Retinal pigment epithelial cell (primary cell): Measurements from ENCODE around the gene UTF1.

ENCODE experiments used
- DNase-seq: peaks from one replicate; pipeline ENCODE4 v3.0.0-alpha.2; 2010; ENCODE audit warnings: low read depth
- H3K4me3 ChIP-seq: 2 replicates; pipeline ENCODE4 v1.5.1; 2011; ENCODE audit warnings: mild to moderate bottlenecking, low read length, control low read depth, moderate library complexity
- TF ChIP-seq, protein P1 (sequence below): conservative IDR thresholded peaks from 2 replicates; pipeline ENCODE4 v1.5.1; 2011; ENCODE audit warnings: low read depth, low read length, control low read depth, inconsistent platforms

Gene UTF1

DNA sequence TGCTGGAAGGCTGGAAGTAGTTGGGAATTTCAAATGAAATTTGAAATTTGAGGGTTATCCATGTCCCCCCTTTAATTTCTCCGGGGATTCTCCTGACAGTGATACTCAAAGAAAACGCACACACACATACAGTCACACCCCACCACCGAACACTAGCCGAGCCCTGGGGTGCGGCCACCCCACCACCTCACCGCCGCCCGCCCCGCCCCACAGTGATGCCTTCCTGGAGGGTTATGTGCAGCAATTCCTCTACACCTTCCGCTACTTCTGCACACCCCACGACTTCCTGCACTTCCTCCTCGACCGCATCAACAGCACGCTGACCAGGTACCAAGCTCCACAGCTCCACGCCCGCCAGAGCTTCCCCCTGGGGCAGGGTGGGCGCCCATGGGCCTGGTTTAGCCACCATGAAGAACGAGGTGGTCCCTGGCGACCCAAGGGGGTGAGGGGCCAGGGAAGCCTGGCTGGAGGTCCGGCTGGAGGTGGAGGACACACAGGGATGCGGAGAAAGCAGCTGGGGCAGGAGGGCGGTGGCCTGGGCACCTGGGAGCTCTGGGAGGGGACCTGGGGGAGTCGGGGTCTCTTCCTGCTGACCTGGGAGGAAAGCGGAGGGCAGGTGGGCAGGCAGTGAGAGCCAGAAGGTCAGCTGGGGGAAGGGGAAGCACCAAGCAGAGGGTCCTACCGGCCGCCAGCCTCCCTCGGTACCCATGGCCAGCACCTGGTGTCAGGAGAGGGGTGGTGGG, 19.4 kb upstream of the UTF1 start:
- TF ChIP-seq, protein P1, sequence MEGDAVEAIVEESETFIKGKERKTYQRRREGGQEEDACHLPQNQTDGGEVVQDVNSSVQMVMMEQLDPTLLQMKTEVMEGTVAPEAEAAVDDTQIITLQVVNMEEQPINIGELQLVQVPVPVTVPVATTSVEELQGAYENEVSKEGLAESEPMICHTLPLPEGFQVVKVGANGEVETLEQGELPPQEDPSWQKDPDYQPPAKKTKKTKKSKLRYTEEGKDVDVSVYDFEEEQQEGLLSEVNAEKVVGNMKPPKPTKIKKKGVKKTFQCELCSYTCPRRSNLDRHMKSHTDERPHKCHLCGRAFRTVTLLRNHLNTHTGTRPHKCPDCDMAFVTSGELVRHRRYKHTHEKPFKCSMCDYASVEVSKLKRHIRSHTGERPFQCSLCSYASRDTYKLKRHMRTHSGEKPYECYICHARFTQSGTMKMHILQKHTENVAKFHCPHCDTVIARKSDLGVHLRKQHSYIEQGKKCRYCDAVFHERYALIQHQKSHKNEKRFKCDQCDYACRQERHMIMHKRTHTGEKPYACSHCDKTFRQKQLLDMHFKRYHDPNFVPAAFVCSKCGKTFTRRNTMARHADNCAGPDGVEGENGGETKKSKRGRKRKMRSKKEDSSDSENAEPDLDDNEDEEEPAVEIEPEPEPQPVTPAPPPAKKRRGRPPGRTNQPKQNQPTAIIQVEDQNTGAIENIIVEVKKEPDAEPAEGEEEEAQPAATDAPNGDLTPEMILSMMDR, result no peak
- H3K4me3 ChIP-seq, result no peak overlapping the region
- no peak for DNase-seq

DNA sequence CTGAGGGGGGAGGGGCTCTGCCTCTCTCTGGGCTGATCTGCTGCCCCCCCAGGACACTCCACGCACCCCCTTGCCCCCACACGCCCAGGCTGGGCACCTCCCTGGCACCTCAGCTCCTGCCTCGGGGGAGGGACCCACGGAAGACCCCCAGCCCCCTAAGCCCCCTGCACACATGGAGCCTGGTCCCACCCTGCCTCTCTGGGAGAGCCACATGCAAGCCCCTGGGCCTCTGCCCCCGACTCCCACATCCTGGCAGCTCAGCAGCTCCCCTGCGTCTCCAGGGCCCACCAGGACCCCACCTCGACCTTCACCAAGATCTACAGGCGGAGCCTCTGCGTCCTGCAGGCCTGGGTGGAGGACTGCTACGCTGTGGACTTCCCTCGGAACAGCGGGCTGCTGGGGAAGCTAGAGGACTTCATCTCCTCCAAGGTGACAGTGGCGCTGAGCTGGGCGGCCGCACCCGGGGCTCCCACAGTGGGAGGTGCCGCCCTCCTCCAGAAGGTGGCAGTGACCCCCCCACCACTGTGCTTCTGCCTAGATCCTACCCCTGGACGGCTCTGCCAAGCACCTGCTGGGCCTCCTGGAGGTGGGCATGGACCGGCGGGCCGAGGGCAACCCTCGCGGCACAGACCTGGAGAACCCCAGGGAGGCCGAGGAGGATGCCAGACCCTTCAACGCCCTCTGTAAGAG, 18.7 kb upstream of the UTF1 start:
- TF ChIP-seq, protein P1, result no peak
- H3K4me3 ChIP-seq, result no peak overlapping the region
- no peak for DNase-seq

DNA sequence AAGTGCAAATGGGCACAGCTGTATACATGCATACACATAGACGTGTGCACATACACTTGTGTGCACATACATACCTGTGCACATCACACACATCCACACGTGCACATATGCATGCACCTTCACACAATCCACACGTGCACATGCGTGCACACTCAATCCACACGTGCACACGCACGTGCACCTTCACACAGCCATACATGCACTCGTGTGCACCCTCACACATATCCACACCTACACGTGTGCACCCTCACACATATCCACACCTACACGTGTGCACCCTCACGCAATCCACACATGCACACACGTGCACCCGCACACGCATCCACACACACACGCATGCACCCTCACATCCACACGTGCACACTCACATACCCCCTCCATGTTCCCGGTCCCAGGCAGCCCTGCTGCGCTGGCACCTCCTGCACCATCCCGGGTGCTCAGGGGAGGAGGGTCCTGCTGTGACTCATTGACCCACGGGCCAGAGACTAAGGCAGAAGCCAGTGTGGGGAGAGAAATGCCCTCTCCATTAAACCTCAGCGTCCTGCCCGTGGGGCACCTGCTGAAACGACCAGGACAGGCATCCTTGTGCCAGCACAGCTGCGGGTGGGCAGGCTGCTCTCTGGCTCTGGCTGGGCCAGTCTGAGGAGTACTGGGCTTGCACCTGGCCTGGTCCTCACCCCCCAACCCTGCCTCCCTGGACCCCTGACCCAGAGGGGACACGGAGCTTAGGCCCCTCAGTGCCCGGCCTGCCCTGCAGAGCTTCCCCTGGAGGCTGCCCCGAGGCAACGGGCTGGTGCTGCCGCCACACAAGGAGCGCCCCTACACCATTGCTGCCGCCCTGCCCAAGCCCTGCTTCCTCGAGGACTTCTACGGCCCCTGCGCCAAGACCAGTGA, 17.8 kb upstream of the UTF1 start:
- no peak overlapping the region for H3K4me3 ChIP-seq
- TF ChIP-seq, protein P1, result no peak
- no peak for DNase-seq

DNA sequence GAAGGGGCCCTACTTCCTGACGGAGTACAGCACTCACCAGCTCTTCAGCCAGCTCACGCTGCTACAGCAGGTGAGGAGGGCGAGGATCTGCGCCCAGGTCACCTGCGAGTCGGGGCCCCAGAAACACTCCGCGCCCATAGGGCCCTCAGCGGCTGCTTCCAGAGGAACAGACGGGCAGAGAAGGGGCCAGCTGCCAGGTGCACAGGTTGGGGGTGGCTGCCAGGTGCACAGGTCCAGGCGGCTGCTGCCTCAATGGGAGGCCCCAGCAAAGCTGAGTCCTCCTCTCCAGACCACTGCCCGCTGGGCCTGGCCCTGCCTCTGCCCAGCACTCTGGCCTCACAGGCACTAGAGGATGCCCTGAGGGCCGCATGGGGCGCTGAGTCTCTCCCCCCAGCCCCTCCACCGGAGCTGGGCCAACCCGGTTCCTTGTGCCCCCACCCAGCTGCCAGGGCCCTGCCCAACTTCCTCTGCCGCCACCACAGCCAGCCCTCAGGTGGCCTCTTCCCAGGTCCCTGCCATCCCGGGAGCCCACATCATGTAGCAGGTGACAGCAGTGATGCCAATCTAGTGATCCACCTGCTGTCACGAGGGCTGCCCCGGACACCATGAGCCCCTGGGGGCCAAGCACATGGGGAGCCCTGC, 17.0 kb upstream of the UTF1 start:
- DNase-seq, result no peak
- H3K4me3 ChIP-seq, result no peak overlapping the region
- TF ChIP-seq, protein P1, result no peak

GRCh38 chr10:133213641-133214467, 16.2 kb upstream of the UTF1 start:
- H3K4me3 ChIP-seq, result no peak overlapping the region
- TF ChIP-seq, protein P1, result no peak
- DNase-seq, result no peak
